ENCODE measurements around the gene ICE2. TPM values are rescaled to one million over a fixed set of nuclear protein-coding genes. Genes with fewer than 3 reads are reported as not detected.
A peak's percentile ranks its signal among the peaks of the same experiment; 100 is the strongest.
"Not testable (repeated sequence)": the region's sequence is repeated elsewhere in the genome, so short reads cannot be mapped to it uniquely, and the experiment has no call there.

The ICE2 gene
- total and polyA plus RNA-seq, 12 donors = 6.3 to 33.4 (median 26.7) TPM

DNA sequence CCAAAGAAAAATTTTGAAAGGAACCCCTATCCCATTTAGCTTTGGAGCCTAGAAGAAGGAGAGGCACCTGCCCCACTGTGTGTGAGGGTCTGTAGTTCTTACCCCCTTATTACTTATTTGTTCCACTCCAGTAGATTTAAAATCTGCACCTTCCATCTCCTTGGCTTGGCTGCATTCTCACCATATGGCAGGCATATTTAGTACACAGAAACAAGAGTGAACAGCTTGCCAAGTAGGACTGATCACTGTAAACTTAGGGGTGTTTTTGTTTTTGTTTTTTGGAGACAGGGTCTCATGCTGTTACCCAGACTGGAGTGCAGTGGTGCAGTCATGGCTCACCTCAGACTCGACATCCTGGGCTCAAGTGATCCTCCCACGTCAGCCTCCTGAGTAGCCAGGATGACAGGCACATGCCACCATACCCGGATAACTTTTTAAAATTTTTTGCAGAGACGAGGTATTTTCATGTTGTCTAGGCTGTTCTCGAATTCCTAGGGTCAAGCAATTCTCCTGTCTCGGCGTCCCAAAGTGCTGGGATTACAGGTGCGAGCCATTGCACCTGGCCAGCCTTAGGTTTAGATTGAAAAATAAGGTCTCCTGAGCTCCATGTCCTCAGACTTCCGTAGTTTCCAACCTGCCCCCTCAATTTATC, 67.0 kb downstream of the ICE2 start:
- Histone ChIP-seq H3K4me1 (peaks cover 0 to 40% (median 0%) of the 10 kb centered on the region in 9 donors), H3K4me3 (no peak overlapping the region), H3K9me3 (no peaks in the 10 kb centered on the region), H3K27me3 (no peaks in the 10 kb centered on the region), H3K27ac (no peak overlapping the region), H3K36me3 (no peaks in the 10 kb centered on the region)
- no peak for DNase-seq
- intact Hi-C loops (cut with DNase I) = no loop called here
- TF ChIP-seq, protein P1, sequence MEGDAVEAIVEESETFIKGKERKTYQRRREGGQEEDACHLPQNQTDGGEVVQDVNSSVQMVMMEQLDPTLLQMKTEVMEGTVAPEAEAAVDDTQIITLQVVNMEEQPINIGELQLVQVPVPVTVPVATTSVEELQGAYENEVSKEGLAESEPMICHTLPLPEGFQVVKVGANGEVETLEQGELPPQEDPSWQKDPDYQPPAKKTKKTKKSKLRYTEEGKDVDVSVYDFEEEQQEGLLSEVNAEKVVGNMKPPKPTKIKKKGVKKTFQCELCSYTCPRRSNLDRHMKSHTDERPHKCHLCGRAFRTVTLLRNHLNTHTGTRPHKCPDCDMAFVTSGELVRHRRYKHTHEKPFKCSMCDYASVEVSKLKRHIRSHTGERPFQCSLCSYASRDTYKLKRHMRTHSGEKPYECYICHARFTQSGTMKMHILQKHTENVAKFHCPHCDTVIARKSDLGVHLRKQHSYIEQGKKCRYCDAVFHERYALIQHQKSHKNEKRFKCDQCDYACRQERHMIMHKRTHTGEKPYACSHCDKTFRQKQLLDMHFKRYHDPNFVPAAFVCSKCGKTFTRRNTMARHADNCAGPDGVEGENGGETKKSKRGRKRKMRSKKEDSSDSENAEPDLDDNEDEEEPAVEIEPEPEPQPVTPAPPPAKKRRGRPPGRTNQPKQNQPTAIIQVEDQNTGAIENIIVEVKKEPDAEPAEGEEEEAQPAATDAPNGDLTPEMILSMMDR (IDR thresholded peaks at IDR 0.05) = no peak
- WGBS, 2 donors = 93 to 94% methylated on average over 9 of the region's 9 CpGs
- no peak for ATAC-seq

DNA sequence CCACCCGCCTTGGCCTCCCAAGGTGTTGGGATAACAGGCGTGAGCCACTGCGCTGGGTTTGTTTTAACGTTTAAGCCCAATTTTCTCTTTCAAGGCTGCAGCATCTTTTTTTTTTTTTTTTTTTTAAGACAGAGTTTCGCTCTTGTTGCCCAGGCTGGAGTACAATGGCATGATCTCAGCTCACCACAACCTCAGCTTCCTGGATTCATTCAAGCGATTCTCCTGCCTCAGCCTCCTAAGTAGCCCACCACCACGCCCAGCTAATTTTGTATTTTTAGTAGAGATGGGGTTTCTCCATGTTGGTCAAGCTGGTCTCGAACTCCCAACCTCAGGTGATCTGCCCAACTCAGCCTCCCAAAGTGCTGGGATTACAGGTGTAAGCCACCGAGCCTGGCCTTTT, 68.6 kb downstream of the ICE2 start:
- DNase-seq; H3K27ac ChIP-seq; intact Hi-C loops (cut with DNase I); H3K27me3 ChIP-seq; H3K4me3 ChIP-seq; H3K36me3 ChIP-seq; ATAC-seq; H3K9me3 ChIP-seq: not testable (repeated sequence)
- 97% methylated on average over 9 of the region's 9 CpGs for WGBS, 2 donors
- peaks cover 0 to 46% (median 0%) of the 10 kb centered on the region in 9 donors for H3K4me1 ChIP-seq

DNA sequence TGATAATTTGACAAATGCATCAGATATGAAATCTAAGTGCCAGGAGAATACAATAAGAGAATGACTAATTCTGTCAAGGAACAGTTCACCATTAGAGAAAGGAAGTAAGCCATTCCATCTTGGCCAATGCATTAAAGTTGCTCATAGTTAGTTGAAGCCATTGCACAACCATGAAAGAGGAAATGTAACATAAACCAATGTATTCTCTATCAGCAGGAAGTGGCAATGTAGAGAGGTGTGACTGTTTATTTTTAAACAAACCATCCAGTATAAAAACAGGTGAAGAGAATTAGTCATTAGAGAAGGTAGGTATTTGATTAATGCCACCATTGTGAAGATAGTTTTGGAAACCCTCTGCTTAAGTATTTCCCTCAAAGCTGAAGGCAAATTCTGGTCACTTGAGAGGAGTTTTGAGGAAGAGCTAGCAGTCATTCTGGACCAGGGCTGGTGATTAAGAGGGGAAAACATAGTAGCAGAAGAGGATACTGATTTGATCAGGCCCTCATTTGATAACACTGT, 70.4 kb downstream of the ICE2 start:
- Histone ChIP-seq H3K27ac (peak overlapping the region in 2 of 10 donors; percentile 53 to 74), H3K27me3 (no peaks in the 10 kb centered on the region), H3K4me3 (no peak overlapping the region), H3K36me3 (no peaks in the 10 kb centered on the region), H3K4me1 (peaks cover 0 to 43% (median 0%) of the 10 kb centered on the region in 9 donors), H3K9me3 (no peaks in the 10 kb centered on the region)
- DNase-seq (no peak), ATAC-seq (peak in 3 of 8 donors; percentile 39 to 81 (median 47))
- intact Hi-C loops (cut with DNase I) = no loop called here
- TF ChIP-seq, protein P1 (IDR thresholded peaks at IDR 0.05) = no peak

DNA sequence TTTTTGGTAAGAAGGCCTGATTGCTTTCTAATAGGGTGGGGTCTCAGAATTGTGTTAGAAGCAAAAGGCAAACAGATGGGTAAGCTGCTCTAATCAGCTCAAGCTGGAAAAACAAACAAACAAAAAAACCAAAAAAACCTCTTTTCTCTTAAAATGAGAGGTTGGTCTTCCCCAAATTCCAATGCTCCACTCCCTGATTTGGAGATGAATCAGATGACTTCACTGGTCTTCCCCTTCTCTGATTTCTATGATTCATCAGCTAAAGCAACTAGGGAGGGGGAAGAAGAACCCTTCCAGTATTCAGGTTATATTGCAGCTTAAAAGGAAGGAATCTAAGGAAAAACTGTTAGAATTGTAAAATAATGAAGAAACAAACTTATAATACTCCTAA, 71.5 kb downstream of the ICE2 start:
- DNase-seq (no peak), ATAC-seq (peak in 5 of 8 donors; percentile 42 to 76 (median 64))
- Histone ChIP-seq H3K36me3 (no peaks in the 10 kb centered on the region), H3K27me3 (no peaks in the 10 kb centered on the region), H3K4me1 (peaks cover 0 to 37% (median 0%) of the 10 kb centered on the region in 9 donors), H3K27ac (peak overlapping the region in 3 of 10 donors; percentile 15 to 74 (median 37)), H3K4me3 (no peak overlapping the region), H3K9me3 (no peaks in the 10 kb centered on the region)
- TF ChIP-seq, protein P1 (IDR thresholded peaks at IDR 0.05) = no peak
- intact Hi-C loops (cut with DNase I) = no loop called here

Measured in heart right ventricle (tissue), 16 donors.